Fibroblast of pulmonary artery (primary cell): Measurements from ENCODE around the gene DOCK4.

Source experiments
- DNase-seq: peaks from one replicate; pipeline ENCODE4 v3.0.0-alpha.2; 2010; ENCODE audit warnings: low read depth
- H3K4me3 ChIP-seq: replicated peaks from 2 replicates; pipeline ENCODE4 v1.5.1; 2011; ENCODE audit warnings: low read depth, mild to moderate bottlenecking, control low read depth, low read length, moderate library complexity
- CTCF ChIP-seq: IDR thresholded peaks from 2 replicates; pipeline ENCODE4 v1.5.1; 2011; ENCODE audit warnings: mild to moderate bottlenecking, control low read depth, low read length, inconsistent platforms; ENCODE audit errors: missing control alignments

Gene DOCK4

DNA sequence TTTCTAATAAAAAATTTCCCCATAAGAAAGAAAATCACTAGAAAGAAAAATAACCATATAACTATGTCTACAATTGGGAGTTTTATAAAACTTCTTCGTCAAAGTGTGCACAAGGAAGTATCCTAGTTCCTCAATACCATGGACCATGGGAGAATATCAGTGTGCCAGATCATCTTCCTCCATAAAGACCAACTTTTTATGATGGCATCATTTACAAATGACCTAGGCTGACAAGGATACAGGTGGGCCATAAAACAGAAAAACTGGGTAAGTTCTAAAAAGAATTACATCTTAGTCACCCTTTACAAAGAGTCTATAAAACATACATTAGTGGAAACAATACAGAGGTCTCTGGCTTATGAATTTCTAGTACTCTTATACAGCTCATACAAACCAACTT lies 303.2 kb downstream of the DOCK4 start:
- H3K4me3 ChIP-seq: no peak overlapping the region
- no peak for DNase-seq
- no peak for TF ChIP-seq CTCF

- TF ChIP-seq CTCF: no peak
- no peak for DNase-seq
- H3K4me3 ChIP-seq: no peak overlapping the region
Observed at GRCh38 chr7:111900283-111900682, 305.9 kb downstream of the DOCK4 start.

GRCh38 chr7:111895049-111895448 lies 311.1 kb downstream of the DOCK4 start:
- no peak overlapping the region for H3K4me3 ChIP-seq
- no peak for DNase-seq
- no peak for TF ChIP-seq CTCF

DNA sequence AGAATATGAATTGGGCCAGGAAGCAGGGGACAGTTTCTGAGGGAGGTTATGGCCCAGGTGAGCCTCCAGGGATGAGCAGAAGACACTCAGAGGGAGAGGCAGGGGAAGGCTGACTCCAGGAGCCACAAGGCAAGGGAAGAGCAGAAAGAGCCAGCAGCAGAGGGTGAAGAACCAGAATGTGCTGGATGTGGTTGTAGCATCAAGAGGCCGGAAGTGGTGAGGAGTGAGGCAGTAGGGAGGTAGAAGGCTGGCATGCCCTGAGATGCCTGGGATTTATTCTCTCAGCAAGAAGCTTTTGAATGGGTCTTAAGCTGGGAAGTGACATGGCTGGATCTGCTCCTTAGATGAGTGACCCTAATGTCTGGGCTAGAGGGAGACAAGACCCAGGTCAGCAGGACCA lies 311.7 kb downstream of the DOCK4 start:
- DNase-seq: no peak
- no peak for TF ChIP-seq CTCF
- no peak overlapping the region for H3K4me3 ChIP-seq

GRCh38 chr7:111893190-111893589 lies 313.0 kb downstream of the DOCK4 start:
- no peak overlapping the region for H3K4me3 ChIP-seq
- DNase-seq: no peak
- no peak for TF ChIP-seq CTCF

- no peak for TF ChIP-seq CTCF
- H3K4me3 ChIP-seq: no peak overlapping the region
- DNase-seq: no peak
Observed at GRCh38 chr7:111892588-111892987, 313.6 kb downstream of the DOCK4 start.

DNA sequence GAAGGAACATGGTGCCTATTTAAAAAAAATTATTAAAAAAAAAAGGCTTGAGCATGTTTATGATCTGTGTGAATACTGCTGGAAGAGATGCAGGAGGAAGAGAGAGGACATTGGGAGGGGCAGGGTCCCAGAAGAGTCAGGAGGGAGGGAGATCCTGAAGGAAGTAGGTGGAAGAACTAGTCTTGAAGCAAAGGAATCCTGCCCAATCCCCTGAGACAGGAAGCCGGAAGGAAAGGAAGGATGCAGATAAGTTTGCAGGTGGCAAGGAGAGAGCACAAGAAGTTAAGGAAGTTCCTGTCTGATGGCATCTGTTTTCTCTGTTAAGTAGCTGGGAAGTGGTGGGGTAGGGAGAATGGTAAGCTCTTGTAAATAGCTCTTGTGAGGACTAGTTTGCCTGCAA lies 318.5 kb downstream of the DOCK4 start:
- H3K4me3 ChIP-seq: no peak overlapping the region
- DNase-seq: no peak
- no peak for TF ChIP-seq CTCF
